ENCODE data around the gene PLEKHA1.

Gene PLEKHA1

DNA sequence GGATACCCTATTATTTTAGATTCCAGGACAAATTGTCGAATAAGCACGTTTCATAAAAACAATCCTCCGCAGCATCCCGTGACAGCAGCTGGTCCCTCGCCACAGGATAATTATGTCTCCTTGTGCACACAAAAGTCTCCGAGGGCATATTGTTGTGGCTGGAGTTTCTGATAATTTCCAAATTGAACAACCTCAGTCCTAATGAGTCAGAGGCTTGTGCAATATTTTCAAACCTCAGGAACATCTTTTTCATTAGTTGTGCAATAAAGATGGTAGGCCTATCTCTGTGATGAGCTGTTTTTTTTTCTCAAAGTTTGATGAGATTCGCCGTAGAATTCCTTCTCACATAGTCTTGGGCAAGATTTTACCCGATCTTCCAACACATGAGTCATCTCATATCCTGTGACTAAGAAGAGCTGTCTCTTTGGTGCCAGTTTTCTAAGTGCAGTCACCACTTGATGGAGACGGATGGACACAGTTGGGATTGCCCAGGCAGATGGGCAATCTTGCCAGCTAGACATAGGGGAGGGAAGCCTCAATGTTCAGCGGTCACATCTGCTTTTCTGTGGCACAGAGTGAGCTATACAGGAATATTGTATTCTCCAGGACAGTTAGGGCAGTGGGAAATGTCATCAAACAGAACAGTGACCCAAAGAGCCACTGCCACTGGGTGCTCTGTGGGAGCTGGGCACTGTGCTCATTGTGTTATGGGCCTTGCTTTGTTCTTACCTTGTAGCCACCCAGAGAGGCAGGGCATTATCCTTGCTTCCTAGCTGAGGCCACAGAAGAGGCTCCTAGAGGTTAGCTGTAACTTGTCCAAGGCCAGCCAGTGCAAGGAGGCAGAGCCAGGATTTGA is 94.6 kb downstream of the PLEKHA1 start:
- H3K4me3 ChIP-seq (ENCODE audit: low read depth, low read length): no peak overlapping the region
- H3K36me3 ChIP-seq (replicated peaks): no peaks in the 10 kb centered on the region
- in situ Hi-C loops (cut with HindIII; ENCODE audit: low pct_ligation_motif_present, low sequenced_read_pairs): no loop called here
- DNase-seq: peak; percentile 89
- peak overlapping the region; percentile 39 for H3K27ac ChIP-seq
- no peaks in the 10 kb centered on the region for H3K27me3 ChIP-seq (replicated peaks)
- TF ChIP-seq, protein P1, sequence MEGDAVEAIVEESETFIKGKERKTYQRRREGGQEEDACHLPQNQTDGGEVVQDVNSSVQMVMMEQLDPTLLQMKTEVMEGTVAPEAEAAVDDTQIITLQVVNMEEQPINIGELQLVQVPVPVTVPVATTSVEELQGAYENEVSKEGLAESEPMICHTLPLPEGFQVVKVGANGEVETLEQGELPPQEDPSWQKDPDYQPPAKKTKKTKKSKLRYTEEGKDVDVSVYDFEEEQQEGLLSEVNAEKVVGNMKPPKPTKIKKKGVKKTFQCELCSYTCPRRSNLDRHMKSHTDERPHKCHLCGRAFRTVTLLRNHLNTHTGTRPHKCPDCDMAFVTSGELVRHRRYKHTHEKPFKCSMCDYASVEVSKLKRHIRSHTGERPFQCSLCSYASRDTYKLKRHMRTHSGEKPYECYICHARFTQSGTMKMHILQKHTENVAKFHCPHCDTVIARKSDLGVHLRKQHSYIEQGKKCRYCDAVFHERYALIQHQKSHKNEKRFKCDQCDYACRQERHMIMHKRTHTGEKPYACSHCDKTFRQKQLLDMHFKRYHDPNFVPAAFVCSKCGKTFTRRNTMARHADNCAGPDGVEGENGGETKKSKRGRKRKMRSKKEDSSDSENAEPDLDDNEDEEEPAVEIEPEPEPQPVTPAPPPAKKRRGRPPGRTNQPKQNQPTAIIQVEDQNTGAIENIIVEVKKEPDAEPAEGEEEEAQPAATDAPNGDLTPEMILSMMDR (IDR thresholded peaks at IDR 0.05; ENCODE audit: low read depth, low read length, missing control alignments): no peak

DNA sequence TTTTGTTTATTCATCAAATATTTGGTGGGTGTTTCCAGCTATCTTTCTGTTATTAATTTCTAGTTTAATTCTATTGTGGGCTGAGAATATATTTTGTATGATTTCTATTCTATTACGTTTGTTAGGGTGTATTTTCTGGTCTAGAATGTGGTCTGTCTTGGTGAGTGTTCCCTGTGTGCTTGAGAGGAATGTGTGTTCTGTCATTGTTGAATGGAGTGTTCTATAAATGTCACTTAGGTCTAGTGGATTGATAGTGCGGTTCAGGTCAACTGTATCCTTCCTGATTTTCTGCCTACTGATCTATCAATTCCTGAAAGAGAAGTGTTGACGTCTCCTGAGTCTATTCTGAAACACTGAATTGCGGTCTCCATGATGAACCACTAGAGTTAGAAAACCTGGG is 95.3 kb downstream of the PLEKHA1 start:
- Histone ChIP-seq H3K27ac (no peak overlapping the region), H3K4me3 (ENCODE audit: low read depth, low read length) (no peak overlapping the region), H3K36me3 (replicated peaks) (no peaks in the 10 kb centered on the region), H3K27me3 (replicated peaks) (no peaks in the 10 kb centered on the region)
- DNase-seq: no peak
- TF ChIP-seq, protein P1 (IDR thresholded peaks at IDR 0.05; ENCODE audit: low read depth, low read length, missing control alignments): no peak
- in situ Hi-C loops (cut with HindIII; ENCODE audit: low pct_ligation_motif_present, low sequenced_read_pairs): no loop called here

DNA sequence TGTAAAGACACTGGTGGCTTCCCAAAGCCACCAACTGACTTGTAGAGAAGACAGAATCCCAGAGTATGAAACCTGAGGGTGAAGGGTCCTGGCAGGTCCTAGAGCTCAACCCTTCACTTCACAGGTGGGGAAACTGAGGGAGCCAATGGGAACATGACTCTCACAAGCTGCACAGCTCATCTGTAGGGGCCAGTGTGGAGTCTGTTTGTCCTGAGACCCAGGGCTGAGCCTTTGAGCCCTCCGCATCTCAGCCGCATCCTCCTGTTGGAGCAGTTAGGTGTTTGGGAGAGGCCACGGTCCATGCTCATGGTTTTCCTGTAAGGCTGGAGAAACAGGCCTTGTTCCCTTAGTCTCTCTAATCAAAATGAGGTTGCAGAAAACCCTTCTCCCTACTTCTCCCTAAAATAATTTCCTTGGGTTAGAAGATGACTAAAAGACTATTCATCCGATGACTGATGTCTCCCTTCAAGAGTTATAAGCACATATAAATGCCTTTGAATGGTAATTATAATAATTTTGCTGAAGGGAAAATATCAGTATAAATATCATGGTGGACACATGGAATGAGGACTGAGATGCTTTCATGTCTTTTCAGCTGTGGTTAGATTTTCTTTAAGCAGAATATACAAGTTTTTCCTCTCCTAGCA is 97.1 kb downstream of the PLEKHA1 start:
- Histone ChIP-seq H3K27me3 (replicated peaks) (no peaks in the 10 kb centered on the region), H3K27ac (no peak overlapping the region), H3K4me3 (ENCODE audit: low read depth, low read length) (no peak overlapping the region), H3K36me3 (replicated peaks) (no peaks in the 10 kb centered on the region)
- no peak for DNase-seq
- TF ChIP-seq, protein P1 (IDR thresholded peaks at IDR 0.05; ENCODE audit: low read depth, low read length, missing control alignments): no peak
- in situ Hi-C loops (cut with HindIII; ENCODE audit: low pct_ligation_motif_present, low sequenced_read_pairs): no loop called here

DNA sequence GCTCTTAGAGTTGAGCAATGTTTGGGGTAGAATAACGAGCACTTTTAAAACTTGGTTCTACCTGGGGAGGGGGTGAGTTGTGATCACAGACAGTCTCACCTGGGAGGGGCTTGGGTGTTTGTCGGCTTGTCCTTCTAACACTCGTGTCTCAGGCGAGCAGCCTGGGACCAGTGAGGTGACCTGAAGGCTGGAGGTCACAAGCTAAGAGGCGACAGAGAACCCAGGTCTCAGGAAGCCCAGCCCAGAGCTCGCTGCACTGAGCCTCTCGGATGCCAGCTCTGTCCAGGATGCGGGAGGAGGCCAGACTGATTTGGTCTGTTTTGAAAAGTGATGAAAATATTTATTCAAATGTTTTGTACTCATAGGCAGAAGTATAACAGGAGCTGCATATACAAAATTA is 98.6 kb downstream of the PLEKHA1 start:
- no peak overlapping the region for H3K4me3 ChIP-seq (ENCODE audit: low read depth, low read length)
- no peaks in the 10 kb centered on the region for H3K27me3 ChIP-seq (replicated peaks)
- DNase-seq: no peak
- in situ Hi-C loops (cut with HindIII; ENCODE audit: low pct_ligation_motif_present, low sequenced_read_pairs): no loop called here
- TF ChIP-seq, protein P1 (IDR thresholded peaks at IDR 0.05; ENCODE audit: low read depth, low read length, missing control alignments): no peak
- H3K27ac ChIP-seq: no peak overlapping the region
- H3K36me3 ChIP-seq (replicated peaks): no peaks in the 10 kb centered on the region

DNA sequence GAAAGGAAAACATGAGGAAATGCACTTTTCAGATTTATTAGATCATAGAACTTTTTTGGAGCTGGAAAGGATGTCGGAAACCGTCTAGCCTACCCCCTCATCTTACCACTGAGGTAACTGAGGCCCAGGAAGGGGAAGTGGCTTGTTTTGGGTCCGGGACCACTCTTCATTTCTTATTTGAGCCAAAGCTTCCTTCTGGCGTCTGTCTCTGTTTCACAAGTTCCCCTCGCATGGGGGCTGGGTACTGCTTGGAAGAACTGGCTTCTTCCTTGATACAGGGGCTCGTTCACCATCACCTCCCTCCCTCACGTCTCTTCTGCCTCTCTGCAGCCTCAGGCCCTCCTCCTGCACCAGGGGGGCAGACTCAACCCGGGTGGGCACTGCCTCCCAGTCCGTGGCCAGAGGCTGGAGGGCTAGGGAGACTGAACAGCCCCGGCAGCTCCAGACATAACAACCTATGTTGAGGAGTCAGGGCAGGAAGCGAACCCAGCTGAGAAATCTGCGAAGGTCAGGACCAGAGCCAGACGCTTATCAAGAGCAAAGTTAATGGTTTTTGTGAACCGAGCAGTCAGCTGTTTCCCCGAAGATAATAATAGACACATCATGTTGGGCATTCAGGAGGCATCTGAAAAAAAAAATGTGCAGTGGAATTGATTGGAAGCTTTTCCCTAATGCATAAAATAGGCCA is 99.8 kb downstream of the PLEKHA1 start:
- no peak overlapping the region for H3K4me3 ChIP-seq (ENCODE audit: low read depth, low read length)
- H3K36me3 ChIP-seq (replicated peaks): no peaks in the 10 kb centered on the region
- in situ Hi-C loops (cut with HindIII; ENCODE audit: low pct_ligation_motif_present, low sequenced_read_pairs): no loop called here
- no peak overlapping the region for H3K27ac ChIP-seq
- TF ChIP-seq, protein P1 (IDR thresholded peaks at IDR 0.05; ENCODE audit: low read depth, low read length, missing control alignments): no peak
- peak; percentile 61 for DNase-seq
- no peaks in the 10 kb centered on the region for H3K27me3 ChIP-seq (replicated peaks)

All from brain microvascular endothelial cell (primary cell).